ENCODE data around the gene NBDY. TPM values are rescaled to one million over a fixed set of nuclear protein-coding genes. Genes with fewer than 3 reads are reported as not detected.

NBDY gene
- total RNA-seq, 1 donor from 2014 or later = 51.1 TPM

DNA sequence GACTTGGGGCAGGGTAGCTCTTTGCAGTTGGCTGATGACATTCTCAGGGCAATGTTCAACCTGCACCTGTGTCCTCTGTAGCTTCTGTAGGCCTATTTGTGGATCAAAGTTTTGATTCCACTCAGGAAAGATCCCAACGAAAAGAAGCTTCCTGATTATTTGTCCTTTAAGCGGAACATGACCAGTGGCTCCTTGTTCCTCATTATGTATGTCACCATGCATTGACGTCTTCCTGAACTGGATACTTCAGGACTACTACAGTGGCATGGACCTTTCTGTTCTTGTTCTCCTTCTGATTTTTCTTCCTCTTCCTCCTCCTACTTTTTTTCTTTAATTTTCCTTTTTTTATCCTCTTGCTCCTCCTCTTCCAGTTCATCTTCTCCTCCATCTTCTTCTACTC lies 62.4 kb downstream of the NBDY start:
- DNase-seq (ENCODE audit: low spot score) = no peak
- Mint-ChIP-seq H3K9me3 (ENCODE audit: low read depth) (peaks cover 6% of the 10 kb centered on the region), H3K27ac (ENCODE audit: unreplicated experiment) (no peak overlapping the region), H3K4me1 (ENCODE audit: low read depth) (no peaks in the 10 kb centered on the region), H3K36me3 (ENCODE audit: low read depth) (no peaks in the 10 kb centered on the region), H3K27me3 (ENCODE audit: low read depth) (no peaks in the 10 kb centered on the region), H3K4me3 (ENCODE audit: unreplicated experiment) (no peak overlapping the region)
- TF ChIP-seq, protein P1, sequence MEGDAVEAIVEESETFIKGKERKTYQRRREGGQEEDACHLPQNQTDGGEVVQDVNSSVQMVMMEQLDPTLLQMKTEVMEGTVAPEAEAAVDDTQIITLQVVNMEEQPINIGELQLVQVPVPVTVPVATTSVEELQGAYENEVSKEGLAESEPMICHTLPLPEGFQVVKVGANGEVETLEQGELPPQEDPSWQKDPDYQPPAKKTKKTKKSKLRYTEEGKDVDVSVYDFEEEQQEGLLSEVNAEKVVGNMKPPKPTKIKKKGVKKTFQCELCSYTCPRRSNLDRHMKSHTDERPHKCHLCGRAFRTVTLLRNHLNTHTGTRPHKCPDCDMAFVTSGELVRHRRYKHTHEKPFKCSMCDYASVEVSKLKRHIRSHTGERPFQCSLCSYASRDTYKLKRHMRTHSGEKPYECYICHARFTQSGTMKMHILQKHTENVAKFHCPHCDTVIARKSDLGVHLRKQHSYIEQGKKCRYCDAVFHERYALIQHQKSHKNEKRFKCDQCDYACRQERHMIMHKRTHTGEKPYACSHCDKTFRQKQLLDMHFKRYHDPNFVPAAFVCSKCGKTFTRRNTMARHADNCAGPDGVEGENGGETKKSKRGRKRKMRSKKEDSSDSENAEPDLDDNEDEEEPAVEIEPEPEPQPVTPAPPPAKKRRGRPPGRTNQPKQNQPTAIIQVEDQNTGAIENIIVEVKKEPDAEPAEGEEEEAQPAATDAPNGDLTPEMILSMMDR (IDR thresholded peaks at IDR 0.05) = no peak

DNA sequence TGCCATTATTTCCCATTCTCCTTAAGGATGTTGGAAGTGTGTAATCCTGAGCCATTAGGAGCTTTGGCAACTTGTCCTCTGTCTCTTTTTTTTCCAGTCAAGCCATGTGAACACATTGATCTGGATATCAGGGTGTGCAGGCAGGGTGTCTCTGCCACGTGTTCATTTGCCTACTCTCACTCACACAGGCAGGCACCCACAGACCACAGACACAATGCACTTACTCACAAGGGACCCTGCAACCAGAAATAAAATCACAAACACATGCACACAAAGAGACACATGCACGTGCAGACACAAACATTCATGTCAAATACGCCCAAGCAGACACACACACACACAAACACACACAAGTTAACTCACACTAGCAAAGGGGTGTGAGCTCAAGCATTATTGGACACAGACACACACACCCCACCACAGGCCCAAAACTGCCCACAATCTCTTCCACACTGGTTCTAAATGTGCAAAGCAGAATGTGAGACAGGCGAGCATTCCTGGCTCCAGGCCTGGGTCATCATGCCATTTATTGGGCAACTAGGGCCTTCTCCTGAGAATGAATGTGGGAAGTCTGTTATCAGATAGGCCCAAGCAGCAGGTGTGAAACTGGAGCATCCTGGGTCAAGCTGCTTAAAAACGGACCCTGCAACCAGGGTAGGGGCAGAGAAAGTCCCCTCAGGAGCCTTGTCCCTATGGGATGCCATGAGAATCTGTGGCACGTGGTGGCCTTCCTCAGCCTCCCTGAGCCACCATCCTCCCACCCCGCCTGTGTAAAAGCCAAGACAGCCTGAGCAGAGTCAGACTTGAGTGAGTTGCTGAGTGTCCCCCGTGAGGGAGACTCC lies 63.4 kb downstream of the NBDY start:
- no peak overlapping the region for H3K27ac Mint-ChIP-seq (ENCODE audit: unreplicated experiment)
- TF ChIP-seq, protein P1 (IDR thresholded peaks at IDR 0.05) = no peak
- DNase-seq (ENCODE audit: low spot score) = peak; percentile 24
- no peak overlapping the region for H3K4me3 Mint-ChIP-seq (ENCODE audit: unreplicated experiment)
- H3K27me3 Mint-ChIP-seq (ENCODE audit: low read depth) = no peaks in the 10 kb centered on the region
- no peaks in the 10 kb centered on the region for H3K36me3 Mint-ChIP-seq (ENCODE audit: low read depth)
- H3K4me1 Mint-ChIP-seq (ENCODE audit: low read depth) = no peaks in the 10 kb centered on the region
- H3K9me3 Mint-ChIP-seq (ENCODE audit: low read depth) = peaks cover 6% of the 10 kb centered on the region

DNA sequence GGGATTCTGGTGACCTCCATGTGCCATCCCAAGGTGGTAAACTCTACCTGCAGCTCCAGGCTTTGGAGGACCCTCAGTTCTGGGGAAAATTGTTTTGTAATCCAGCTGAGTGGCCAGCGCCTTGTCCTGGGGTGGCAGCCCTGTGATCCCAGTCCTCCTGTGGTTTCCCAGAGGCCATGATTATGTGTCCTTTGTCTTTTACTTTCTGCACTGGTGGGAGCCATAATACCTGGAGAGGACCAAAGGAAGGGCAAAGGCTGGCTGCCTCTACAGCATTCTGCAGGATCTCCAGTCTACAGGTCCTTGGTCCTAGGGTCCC lies 64.0 kb downstream of the NBDY start:
- DNase-seq (ENCODE audit: low spot score) = peak; percentile 41
- TF ChIP-seq, protein P1 (IDR thresholded peaks at IDR 0.05) = no peak
- no peak overlapping the region for H3K27ac Mint-ChIP-seq (ENCODE audit: unreplicated experiment)
- H3K4me1 Mint-ChIP-seq (ENCODE audit: low read depth) = no peaks in the 10 kb centered on the region
- no peak overlapping the region for H3K4me3 Mint-ChIP-seq (ENCODE audit: unreplicated experiment)
- H3K9me3 Mint-ChIP-seq (ENCODE audit: low read depth) = peaks cover 6% of the 10 kb centered on the region
- H3K27me3 Mint-ChIP-seq (ENCODE audit: low read depth) = no peaks in the 10 kb centered on the region
- H3K36me3 Mint-ChIP-seq (ENCODE audit: low read depth) = no peaks in the 10 kb centered on the region

DNA sequence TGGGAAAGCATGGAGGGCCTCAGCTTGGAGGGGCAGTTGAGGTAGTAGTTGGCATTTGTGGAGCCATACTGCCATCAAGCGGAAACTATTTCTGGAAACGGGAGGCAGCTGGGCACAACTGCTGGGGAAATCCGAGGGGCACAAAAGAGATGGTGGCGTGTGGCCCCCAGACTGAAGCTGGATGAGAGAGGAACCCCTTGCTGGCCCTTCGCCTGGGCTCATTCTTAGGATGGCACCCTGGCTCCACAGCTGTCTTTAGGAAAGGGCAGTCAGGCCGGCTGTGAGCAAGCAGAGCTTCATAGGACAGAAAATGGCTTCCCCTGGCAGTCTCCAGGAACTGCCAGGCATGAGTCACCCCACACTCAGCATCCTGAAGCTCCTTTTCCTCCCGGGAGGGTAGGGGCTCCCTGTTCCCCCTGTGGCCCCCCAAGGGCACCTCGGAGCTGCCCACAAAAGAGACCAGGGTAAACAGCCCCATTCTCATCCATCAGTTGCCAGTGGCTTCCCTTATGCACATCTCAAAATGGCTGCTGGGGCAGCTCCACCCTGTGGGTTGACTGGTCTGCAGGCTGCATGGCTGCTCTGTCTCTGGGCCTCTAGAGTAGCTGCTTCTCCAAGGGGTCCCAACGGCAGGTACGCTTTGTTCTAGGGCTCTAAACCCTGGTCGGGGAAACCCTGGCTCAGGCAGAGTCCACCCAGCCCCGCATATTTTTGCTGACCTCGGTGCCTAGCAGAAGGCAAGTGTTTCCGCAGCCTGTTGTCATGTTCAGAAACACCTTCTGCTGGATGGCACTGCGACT lies 64.7 kb downstream of the NBDY start:
- Mint-ChIP-seq H3K36me3 (ENCODE audit: low read depth) (no peaks in the 10 kb centered on the region), H3K4me1 (ENCODE audit: low read depth) (no peaks in the 10 kb centered on the region), H3K27me3 (ENCODE audit: low read depth) (no peaks in the 10 kb centered on the region), H3K4me3 (ENCODE audit: unreplicated experiment) (no peak overlapping the region), H3K27ac (ENCODE audit: unreplicated experiment) (no peak overlapping the region), H3K9me3 (ENCODE audit: low read depth) (peaks cover 6% of the 10 kb centered on the region)
- TF ChIP-seq, protein P1 (IDR thresholded peaks at IDR 0.05) = no peak
- DNase-seq (ENCODE audit: low spot score) = peak; percentile 56

DNA sequence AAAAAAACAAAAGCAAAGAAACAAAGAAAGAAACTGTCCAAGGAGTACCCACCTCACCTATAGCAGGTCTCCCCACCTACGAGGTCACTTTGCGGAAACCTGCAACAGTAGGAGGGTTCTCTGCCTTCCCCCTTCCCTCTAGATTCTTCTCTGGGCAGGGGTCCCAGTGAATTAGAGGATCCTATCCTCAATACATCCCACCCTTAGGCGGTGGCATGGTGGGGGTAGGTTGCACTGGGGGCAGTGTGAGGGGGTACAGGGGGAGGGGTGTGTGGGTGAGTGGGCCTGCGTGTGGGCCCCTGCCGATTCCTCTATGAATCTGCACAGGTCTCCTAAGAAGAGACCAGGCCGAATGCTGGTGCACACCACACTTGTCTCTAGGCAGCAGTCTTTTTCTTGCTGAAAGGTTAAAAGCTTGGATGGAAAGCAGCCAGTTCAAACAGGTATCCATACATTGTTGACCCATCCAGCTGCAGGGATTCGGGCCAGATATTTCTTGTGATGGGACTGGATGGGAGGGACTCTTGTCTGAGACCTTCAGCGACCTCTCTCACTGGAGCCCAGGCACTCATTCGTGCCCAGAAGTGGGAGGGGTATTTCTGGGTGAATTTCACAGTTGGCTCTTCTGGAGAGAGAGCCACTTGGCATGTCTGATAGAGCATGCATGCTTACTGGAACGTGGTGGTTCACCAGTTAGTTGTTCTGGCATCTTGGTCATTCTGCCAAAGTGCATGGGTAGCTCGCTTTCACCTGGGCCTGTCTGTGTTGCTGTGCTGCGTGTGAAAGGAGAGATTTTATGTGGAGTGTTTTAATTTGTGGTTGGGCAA lies 65.6 kb downstream of the NBDY start:
- H3K4me1 Mint-ChIP-seq (ENCODE audit: low read depth) = no peaks in the 10 kb centered on the region
- H3K9me3 Mint-ChIP-seq (ENCODE audit: low read depth) = peaks cover 5% of the 10 kb centered on the region
- H3K4me3 Mint-ChIP-seq (ENCODE audit: unreplicated experiment) = no peak overlapping the region
- H3K27me3 Mint-ChIP-seq (ENCODE audit: low read depth) = no peaks in the 10 kb centered on the region
- peak; percentile 52 for DNase-seq (ENCODE audit: low spot score)
- no peaks in the 10 kb centered on the region for H3K36me3 Mint-ChIP-seq (ENCODE audit: low read depth)
- TF ChIP-seq, protein P1 (IDR thresholded peaks at IDR 0.05) = no peak
- H3K27ac Mint-ChIP-seq (ENCODE audit: unreplicated experiment) = no peak overlapping the region
